GM12891 (cell line): ENCODE data around the gene STOX2.

Experiments
- PAX5 ChIP-seq: IDR thresholded peaks from 2 replicates; pipeline ENCODE4 v1.6.1; 2011; ENCODE audit warnings: low read length, moderate library complexity, mild to moderate bottlenecking; ENCODE audit not compliant: insufficient read depth, severe bottlenecking
- POLR2A ChIP-seq: IDR thresholded peaks from 2 replicates; pipeline ENCODE4 v1.6.1; 2011; ENCODE audit warnings: low read depth, low read length, control low read depth
- POLR2AphosphoS5 ChIP-seq: IDR thresholded peaks from 2 replicates; pipeline ENCODE4 v1.6.1; 2011; ENCODE audit warnings: low read depth, low read length, control low read depth
- TAF1 ChIP-seq: IDR thresholded peaks from 2 replicates; pipeline ENCODE4 v1.6.1; 2011; ENCODE audit warnings: low read depth, low read length, control low read depth

DNA sequence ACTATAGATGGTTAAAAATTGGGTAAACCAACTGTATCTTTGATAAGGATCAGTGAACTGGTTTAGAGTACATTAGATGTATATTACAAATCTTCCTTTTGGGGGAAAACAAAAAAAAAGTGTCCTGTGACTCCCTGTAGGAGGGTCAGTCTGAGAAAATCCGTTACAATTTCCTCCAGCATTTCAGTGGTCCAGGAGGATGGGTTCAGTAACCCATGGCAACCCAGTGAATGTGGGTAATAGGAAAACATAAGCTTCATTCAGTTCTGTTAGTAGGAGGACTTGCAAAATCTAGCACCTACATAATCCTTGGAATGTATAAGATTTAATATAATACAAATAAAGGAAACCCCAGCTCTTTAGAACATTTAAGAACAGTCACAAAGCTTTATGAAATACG lies 16.2 kb downstream of the STOX2 start:
- TF ChIP-seq POLR2A: no peak
- no peak for TF ChIP-seq TAF1
- TF ChIP-seq POLR2AphosphoS5: no peak
- no peak for TF ChIP-seq PAX5
